Upper lobe of right lung (tissue), 1 donor: ENCODE results near the gene STH. TPM values are rescaled to one million over a fixed set of nuclear protein-coding genes. Genes with fewer than 3 reads are reported as not detected.

Source experiments
- ATAC-seq: fragments of 200-7000 bp; cut with Tn5 transposase; one replicate; pipeline ENCODE4 v1.9.1; 2020; ENCODE audit warnings: mild to moderate bottlenecking, moderate library complexity
- DNase-seq: peaks from one replicate; pipeline ENCODE4 v3.0.0-alpha.2; 2020
- H3K27ac ChIP-seq: fragments of 200-600 bp; one replicate; pipeline ENCODE4 v1.8.0; 2022
- H3K27me3 ChIP-seq: fragments of 200-600 bp; one replicate; pipeline ENCODE4 v1.8.0; 2022; ENCODE audit warnings: mild to moderate bottlenecking
- H3K36me3 ChIP-seq: fragments of 200-600 bp; one replicate; pipeline ENCODE4 v1.8.0; 2022
- H3K4me1 ChIP-seq: fragments of 200-600 bp; one replicate; pipeline ENCODE4 v1.8.0; 2022
- H3K4me3 ChIP-seq: fragments of 200-600 bp; one replicate; pipeline ENCODE4 v1.8.0; 2022; ENCODE audit warnings: mild to moderate bottlenecking
- H3K9me3 ChIP-seq: fragments of 200-600 bp; one replicate; pipeline ENCODE4 v1.8.0; 2022
- CTCF ChIP-seq: fragments of 200-600 bp; IDR thresholded peaks from one replicate; pipeline ENCODE4 v1.8.0; 2022; ENCODE audit warnings: antibody characterized with exemption
- intact Hi-C: fragments of 100-400 bp; cut with DNase I; formaldehyde crosslinking; loops from one replicate; pipeline ENCODE4 v1.11.0; 2022
- total RNA-seq: library from RNA; stranded (reverse); fragmentation: NEBNext Ultra II Directional; extraction: Animal tissue kit (Norgen Biotek cat#: 25700); gene quantifications from one replicate; pipeline ENCODE4 v1.2.1, GENCODE V29; 2021
- donor health status: DM: no; HTN: yes; CAD: no; lungs with severe emphysema.

STH gene
- total RNA-seq, 1 donor from 2014 or later, result not detected

- no peak for DNase-seq
- H3K4me3 ChIP-seq, result no peak overlapping the region
- H3K4me1 ChIP-seq, result no peaks in the 10 kb centered on the region
- H3K36me3 ChIP-seq, result no peaks in the 10 kb centered on the region
- TF ChIP-seq CTCF, result no peak
- H3K27me3 ChIP-seq, result no peaks in the 10 kb centered on the region
- H3K9me3 ChIP-seq, result no peaks in the 10 kb centered on the region
- no peak for ATAC-seq
- intact Hi-C loops, result no loop called here
- H3K27ac ChIP-seq, result no peak overlapping the region
Observed at GRCh38 chr17:45968732-45969131, 30.3 kb upstream of the STH start.

- ATAC-seq (no peak), DNase-seq (no peak)
- Histone ChIP-seq H3K4me1 (no peaks in the 10 kb centered on the region), H3K4me3 (no peak overlapping the region), H3K36me3 (no peaks in the 10 kb centered on the region), H3K27ac (no peak overlapping the region), H3K27me3 (no peaks in the 10 kb centered on the region), H3K9me3 (no peaks in the 10 kb centered on the region)
- intact Hi-C loops, result no loop called here
- TF ChIP-seq CTCF, result no peak
Observed at GRCh38 chr17:45969726-45970125, 29.3 kb upstream of the STH start.

GRCh38 chr17:45970659-45971058, 28.4 kb upstream of the STH start:
- Histone ChIP-seq H3K4me3 (no peak overlapping the region), H3K27ac (no peak overlapping the region), H3K4me1 (no peaks in the 10 kb centered on the region), H3K27me3 (no peaks in the 10 kb centered on the region), H3K9me3 (no peaks in the 10 kb centered on the region), H3K36me3 (no peaks in the 10 kb centered on the region)
- TF ChIP-seq CTCF, result no peak
- DNase-seq (no peak), ATAC-seq (no peak)
- intact Hi-C loops, result no loop called here

- TF ChIP-seq CTCF, result no peak
- intact Hi-C loops, result no loop called here
- no peak overlapping the region for H3K27ac ChIP-seq
- no peaks in the 10 kb centered on the region for H3K9me3 ChIP-seq
- ATAC-seq, result no peak
- H3K4me1 ChIP-seq, result no peaks in the 10 kb centered on the region
- H3K4me3 ChIP-seq, result no peak overlapping the region
- DNase-seq, result no peak
- no peaks in the 10 kb centered on the region for H3K27me3 ChIP-seq
- H3K36me3 ChIP-seq, result no peaks in the 10 kb centered on the region
Observed at GRCh38 chr17:45971698-45972141, 27.3 kb upstream of the STH start.

GRCh38 chr17:45972531-45972930, 26.5 kb upstream of the STH start:
- Histone ChIP-seq H3K36me3 (no peaks in the 10 kb centered on the region), H3K4me3 (no peak overlapping the region), H3K27ac (no peak overlapping the region), H3K27me3 (no peaks in the 10 kb centered on the region), H3K4me1 (no peaks in the 10 kb centered on the region), H3K9me3 (no peaks in the 10 kb centered on the region)
- intact Hi-C loops, result no loop called here
- no peak for TF ChIP-seq CTCF
- no peak for ATAC-seq
- no peak for DNase-seq

GRCh38 chr17:45973099-45973780, 25.8 kb upstream of the STH start:
- no peak for TF ChIP-seq CTCF
- Histone ChIP-seq H3K27me3 (no peaks in the 10 kb centered on the region), H3K4me3 (no peak overlapping the region), H3K9me3 (no peaks in the 10 kb centered on the region), H3K27ac (no peak overlapping the region), H3K4me1 (no peaks in the 10 kb centered on the region), H3K36me3 (no peaks in the 10 kb centered on the region)
- DNase-seq, result no peak
- intact Hi-C loops, result no loop called here
- ATAC-seq, result no peak
